Keratinocyte (primary cell): ENCODE results near the gene AKR1A1. TPM values are rescaled to one million over a fixed set of nuclear protein-coding genes. Genes with fewer than 3 reads are reported as not detected.

Experiments
- DNase-seq: peaks from one replicate; pipeline ENCODE4 v3.0.0-alpha.2; 2011; ENCODE audit warnings: low read depth, missing footprints, low spot score
- FAIRE-seq: peaks from 2 replicates; lab custom pipeline; 2011; peaks lifted over from hg19 to GRCh38; lab: Jason Lieb, UNC
- H2AFZ ChIP-seq: 2 replicates; pipeline ENCODE4 v1.6.0; 2012; ENCODE audit warnings: low read length, control low read depth, inconsistent platforms; ENCODE audit not compliant: control insufficient read depth
- H3K27ac ChIP-seq: 2 replicates; pipeline ENCODE4 v1.5.1; 2011; ENCODE audit warnings: low read length; ENCODE audit not compliant: control insufficient read depth, insufficient read depth
- H3K27me3 ChIP-seq: 3 replicates; pipeline ENCODE4 v1.6.0; 2011; ENCODE audit warnings: low read length; ENCODE audit not compliant: control insufficient read depth, insufficient read depth; ENCODE audit errors: extremely low read depth
- H3K36me3 ChIP-seq, 2 experiments: 2 replicates in 1 of 2; 3 replicates in 1 of 2; pipeline ENCODE4 v1.5.1; 2011; ENCODE audit warnings: low read length in 2 of 2, mild to moderate bottlenecking in 1 of 2; ENCODE audit not compliant: control insufficient read depth in 2 of 2, insufficient read depth in 2 of 2; ENCODE audit errors: extremely low read depth in 1 of 2
- H3K4me1 ChIP-seq: 3 replicates; pipeline ENCODE4 v1.5.1; 2011; ENCODE audit warnings: low read length; ENCODE audit not compliant: control insufficient read depth, insufficient read depth; ENCODE audit errors: extremely low read depth
- H3K4me2 ChIP-seq: 3 replicates; pipeline ENCODE4 v1.6.0; 2011; ENCODE audit warnings: low read depth, low read length; ENCODE audit not compliant: control insufficient read depth, insufficient read depth; ENCODE audit errors: extremely low read depth
- H3K4me3 ChIP-seq, 3 experiments: fragments of 200-600 bp in 1 of 3; sonication (generic) in 1 of 3; 2 replicates in 2 of 3; 3 replicates in 1 of 3; pipeline ENCODE4 v1.5.1; 2011 to 2016; ENCODE audit warnings: low read length in 3 of 3, mild to moderate bottlenecking in 3 of 3, control low read depth in 2 of 3, inconsistent platforms in 1 of 3, low read depth in 1 of 3, mixed read lengths in 1 of 3, mixed run types in 1 of 3, moderate library complexity in 1 of 3; ENCODE audit not compliant: control insufficient read depth in 2 of 3, insufficient read depth in 2 of 3; ENCODE audit errors: extremely low read depth in 1 of 3
- H3K79me2 ChIP-seq: 2 replicates; pipeline ENCODE4 v1.6.0; 2012; ENCODE audit warnings: low read length; ENCODE audit not compliant: control insufficient read depth, insufficient read depth
- H3K9ac ChIP-seq: 3 replicates; pipeline ENCODE4 v1.6.0; 2011; ENCODE audit warnings: low read length; ENCODE audit not compliant: control insufficient read depth, insufficient read depth; ENCODE audit errors: extremely low read depth
- H3K9me1 ChIP-seq: 3 replicates; pipeline ENCODE4 v1.6.0; 2011; ENCODE audit warnings: low read length; ENCODE audit not compliant: control insufficient read depth, insufficient read depth; ENCODE audit errors: extremely low read depth
- H3K9me3 ChIP-seq: 2 replicates; pipeline ENCODE4 v1.5.1; 2012; ENCODE audit warnings: low read depth, low read length; ENCODE audit not compliant: control insufficient read depth
- H4K20me1 ChIP-seq: 3 replicates; pipeline ENCODE4 v1.6.0; 2011; ENCODE audit warnings: low read length; ENCODE audit not compliant: control insufficient read depth, insufficient read depth; ENCODE audit errors: extremely low read depth
- EZH2 ChIP-seq: IDR thresholded peaks from one replicate; pipeline ENCODE4 v1.6.1; 2012; ENCODE audit warnings: inconsistent platforms, mild to moderate bottlenecking, low read length, moderate library complexity
- dilution Hi-C: fragments of 300-500 bp; cut with MboI; formaldehyde crosslinking; loops from one replicate; pipeline ENCODE4 v1.7.0; 2020; ENCODE audit warnings: low sequenced_read_pairs; ENCODE audit not compliant: extremely low pct_ligation_motif_present
- polyA plus RNA-seq, 5 experiments: library from polyadenylated mRNA; depleted of rRNA in 3 of 5; stranded (reverse) in 3 of 5; stranded (forward) in 1 of 5; unstranded in 1 of 5; fragments of >200 nt; gene quantifications; 1 replicate in 1 of 5; 2 replicates in 3 of 5; 3 replicates in 1 of 5; pipeline versions ENCODE4 v1.2.1 to v1.2.3, GENCODE V29; 2011 to 2012; ENCODE audit warnings: missing spikeins in 2 of 5, low read depth in 1 of 5, low replicate concordance in 1 of 5
- TF ChIP-seq, protein P1 (sequence below), 3 experiments: IDR thresholded peaks in 1 of 3; conservative IDR thresholded peaks in 1 of 3; optimal IDR thresholded peaks in 1 of 3; 2 replicates in 2 of 3; 3 replicates in 1 of 3; pipeline versions ENCODE3 to v1.5.1; 2011; ENCODE audit warnings: low read length in 3 of 3, mild to moderate bottlenecking in 3 of 3, moderate library complexity in 2 of 3, control low read depth in 1 of 3, inconsistent platforms in 1 of 3; ENCODE audit not compliant: insufficient read depth in 2 of 3; ENCODE audit errors: extremely low read depth in 1 of 3

Gene AKR1A1
- polyA plus RNA-seq, 1 donor (not counting 4 experiments of a cell fraction or from before 2014, with no cell fraction given) = 107 TPM

DNA sequence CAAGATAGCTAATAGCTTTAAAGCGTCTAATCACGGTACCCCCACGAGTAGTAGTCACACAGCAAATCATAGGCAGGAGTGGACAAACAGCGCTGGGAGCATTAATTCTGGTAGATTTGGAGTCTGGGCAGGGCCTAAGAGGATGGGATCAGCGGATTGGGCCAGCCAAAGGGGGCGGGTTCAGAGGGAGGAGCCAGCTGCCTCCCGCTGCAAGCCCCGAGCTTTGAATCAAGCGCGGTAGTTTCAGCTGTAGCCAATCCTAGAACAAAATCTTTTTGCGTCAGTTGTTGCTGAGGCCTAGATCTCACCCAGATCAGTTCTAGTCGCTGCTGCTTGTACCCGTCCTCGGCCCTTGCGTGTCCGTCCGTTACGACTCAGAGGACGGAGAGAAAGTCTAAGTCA, 32.6 kb downstream of the AKR1A1 start:
- Histone ChIP-seq H3K9me3 (no peaks in the 10 kb centered on the region), H3K36me3 (peaks cover 0 to 6% of the 10 kb centered on the region in 2 experiments), H2AFZ (peak overlapping the region; percentile 92), H3K79me2 (peaks cover 39% of the 10 kb centered on the region), H3K4me1 (peaks cover 11% of the 10 kb centered on the region), H3K9ac (peak overlapping the region; percentile 97), H3K27ac (peak overlapping the region; percentile 92), H4K20me1 (peaks cover 11% of the 10 kb centered on the region), H3K4me3 (peak overlapping the region; percentile 66 to 98 (median 79)), H3K27me3 (no peaks in the 10 kb centered on the region), H3K9me1 (no peaks in the 10 kb centered on the region), H3K4me2 (peak overlapping the region; percentile 81)
- no peak for TF ChIP-seq EZH2
- TF ChIP-seq, protein P1, sequence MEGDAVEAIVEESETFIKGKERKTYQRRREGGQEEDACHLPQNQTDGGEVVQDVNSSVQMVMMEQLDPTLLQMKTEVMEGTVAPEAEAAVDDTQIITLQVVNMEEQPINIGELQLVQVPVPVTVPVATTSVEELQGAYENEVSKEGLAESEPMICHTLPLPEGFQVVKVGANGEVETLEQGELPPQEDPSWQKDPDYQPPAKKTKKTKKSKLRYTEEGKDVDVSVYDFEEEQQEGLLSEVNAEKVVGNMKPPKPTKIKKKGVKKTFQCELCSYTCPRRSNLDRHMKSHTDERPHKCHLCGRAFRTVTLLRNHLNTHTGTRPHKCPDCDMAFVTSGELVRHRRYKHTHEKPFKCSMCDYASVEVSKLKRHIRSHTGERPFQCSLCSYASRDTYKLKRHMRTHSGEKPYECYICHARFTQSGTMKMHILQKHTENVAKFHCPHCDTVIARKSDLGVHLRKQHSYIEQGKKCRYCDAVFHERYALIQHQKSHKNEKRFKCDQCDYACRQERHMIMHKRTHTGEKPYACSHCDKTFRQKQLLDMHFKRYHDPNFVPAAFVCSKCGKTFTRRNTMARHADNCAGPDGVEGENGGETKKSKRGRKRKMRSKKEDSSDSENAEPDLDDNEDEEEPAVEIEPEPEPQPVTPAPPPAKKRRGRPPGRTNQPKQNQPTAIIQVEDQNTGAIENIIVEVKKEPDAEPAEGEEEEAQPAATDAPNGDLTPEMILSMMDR (optimal IDR thresholded peaks at IDR 0.05 in 1 of 3, IDR thresholded peaks at IDR 0.05 in 1 of 3, conservative IDR thresholded peaks at IDR 0.05 in 1 of 3; ENCODE audit: extremely low read depth in 1 of 3, insufficient read depth in 2 of 3, low read length in 3 of 3) = no peak
- FAIRE-seq (peak; percentile 79), DNase-seq (no peak)
- dilution Hi-C loops = no loop called here

DNA sequence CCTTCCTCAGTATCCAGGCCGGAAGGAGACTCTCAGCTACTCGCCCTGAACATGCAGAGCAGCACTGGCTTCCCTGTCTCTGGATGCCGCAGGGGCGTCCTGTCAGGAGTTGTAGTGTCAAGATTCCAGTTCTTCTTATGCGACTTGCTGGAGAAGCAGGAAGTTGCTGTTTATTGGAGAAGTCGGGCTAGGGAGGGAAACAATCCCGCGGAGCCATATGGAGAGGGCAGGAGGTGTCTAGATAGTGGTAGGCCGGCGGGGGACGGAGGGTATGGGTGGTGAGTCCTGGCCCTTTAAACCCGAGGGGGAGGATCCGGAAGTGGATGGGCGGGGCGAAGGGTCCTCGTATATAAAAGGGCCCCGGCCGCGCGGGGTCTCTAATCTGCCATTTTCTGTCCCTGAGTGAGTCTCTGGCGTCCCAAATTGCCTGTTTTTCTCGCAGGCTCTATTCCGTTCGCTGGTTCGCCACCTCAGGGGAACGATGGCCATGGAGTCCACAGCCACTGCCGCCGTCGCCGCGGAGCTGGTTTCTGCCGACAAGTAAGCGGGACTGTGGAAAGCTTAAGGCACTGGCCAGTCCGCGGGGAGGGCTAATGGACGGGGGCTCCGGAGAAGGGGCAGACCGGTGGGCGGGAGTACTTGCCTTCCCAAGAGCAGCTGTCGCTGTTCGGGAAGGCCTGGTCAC, 33.2 kb downstream of the AKR1A1 start, which contains the start of gene NASP:
NASP (plus strand) TSS at position 376 of the 685 bp plus-strand sequence; CDS start at position 482, 106 bp downstream.
- TF ChIP-seq, protein P1 (optimal IDR thresholded peaks at IDR 0.05 in 1 of 3, IDR thresholded peaks at IDR 0.05 in 1 of 3, conservative IDR thresholded peaks at IDR 0.05 in 1 of 3; ENCODE audit: extremely low read depth in 1 of 3, insufficient read depth in 2 of 3, low read length in 3 of 3) = peak in 1 of 3 experiments; percentile 10
- no peak for TF ChIP-seq EZH2
- Histone ChIP-seq H3K9ac (peak within 1 kb of the TSS; percentile 97), H2AFZ (peak within 1 kb of the TSS; percentile 92), H3K9me3 (no peaks in the 10 kb centered on the region), H4K20me1 (peaks cover 11% of the 10 kb centered on the region), H3K4me1 (peaks cover 11% of the 10 kb centered on the region), H3K36me3 (peaks cover 0 to 6% of the 10 kb centered on the region in 2 experiments), H3K27me3 (no peaks in the 10 kb centered on the region), H3K9me1 (no peaks in the 10 kb centered on the region), H3K4me2 (peak within 1 kb of the TSS; percentile 92), H3K4me3 (peak within 1 kb of the TSS; percentile 66 to 98 (median 79)), H3K27ac (peak within 1 kb of the TSS; percentile 92), H3K79me2 (peaks cover 44% of the 10 kb centered on the region)
- no peak for FAIRE-seq
- DNase-seq = no peak
- dilution Hi-C loops = no loop called here
